ENCODE measurements around the gene ARRB2. TPM values are rescaled to one million over a fixed set of nuclear protein-coding genes. Genes with fewer than 3 reads are reported as not detected.

The ARRB2 gene
- total RNA-seq, 2 donors from 2014 or later = 30.7 to 43.5 TPM

- intact Hi-C loops (cut with DNase I) = loop anchor here in 1 of 2 donors (5.0 kb wide), 1 partner anchor 44 kb away; the partner anchor contains the start of genes GLTPD2 and VMO1
- ATAC-seq (no peak), DNase-seq (no peak)
Observed at GRCh38 chr17:4743216-4743615, 32.8 kb downstream of the ARRB2 start.

- intact Hi-C loops (cut with DNase I) = loop anchor here in 1 of 2 donors (5.0 kb wide), 1 partner anchor 43 kb away; the partner anchor contains the start of genes GLTPD2 and VMO1
- DNase-seq (no peak), ATAC-seq (no peak)
Observed at GRCh38 chr17:4743898-4744297, 33.5 kb downstream of the ARRB2 start.

DNA sequence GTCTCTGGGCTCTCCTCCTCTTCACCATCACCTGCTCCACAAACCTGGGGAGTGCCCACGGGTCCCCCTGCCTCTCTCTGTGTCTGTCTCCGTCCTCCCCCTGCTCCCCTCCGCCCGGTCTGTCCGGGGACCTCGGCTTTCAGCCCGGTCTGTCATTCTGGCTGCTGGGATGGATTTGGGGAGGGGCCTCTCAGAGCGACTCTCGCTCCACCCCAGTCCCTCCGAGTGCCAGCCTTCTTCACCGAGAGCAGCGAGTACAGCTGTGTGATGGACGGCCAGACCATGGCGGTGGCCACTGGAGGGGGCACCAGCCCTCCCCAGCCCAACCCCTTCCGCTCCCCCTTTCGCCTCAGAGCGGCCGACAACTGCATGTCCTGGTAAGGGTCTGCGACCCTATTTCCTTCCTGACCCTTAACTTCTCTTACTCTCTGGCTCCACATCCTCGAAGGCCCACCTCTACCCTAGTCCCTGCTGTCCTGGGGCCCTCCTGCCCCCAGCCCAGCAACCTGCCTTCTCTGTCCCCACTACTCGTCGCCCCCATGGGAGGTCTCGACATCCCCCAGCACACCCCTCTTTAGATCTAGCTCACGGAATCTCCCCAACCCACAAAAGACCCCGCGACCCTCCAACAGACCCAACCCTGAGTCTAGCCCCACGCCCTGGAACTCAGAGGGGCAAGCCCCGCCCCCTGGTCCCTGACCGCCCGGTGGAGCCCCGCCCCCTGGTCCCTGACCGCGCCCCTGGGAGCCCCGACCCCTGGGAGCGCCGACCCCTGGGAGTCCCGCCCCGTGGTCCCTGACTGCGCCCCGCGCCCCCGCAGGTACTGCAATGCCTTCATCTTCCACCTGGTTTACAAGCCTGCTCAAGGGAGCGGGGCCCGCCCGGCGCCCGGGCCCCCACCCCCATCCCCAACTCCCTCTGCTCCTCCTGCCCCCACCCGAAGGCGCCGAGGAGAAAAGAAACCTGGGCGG is 34.9 kb downstream of the ARRB2 start:
- ATAC-seq = peak; percentile 21 to 27
- DNase-seq = no peak
- intact Hi-C loops (cut with DNase I) = loop anchor here in 1 of 2 donors (5.0 kb wide), 1 partner anchor 42 kb away; the partner anchor contains the start of genes GLTPD2 and VMO1

- intact Hi-C loops (cut with DNase I) = no loop called here
- peak; percentile 69 to 82 for ATAC-seq
- DNase-seq = no peak
Observed at GRCh38 chr17:4747847-4748246, 37.4 kb downstream of the ARRB2 start.

GRCh38 chr17:4748686-4749085 is 38.3 kb downstream of the ARRB2 start:
- no peak for DNase-seq
- no peak for ATAC-seq
- intact Hi-C loops (cut with DNase I) = no loop called here

DNA sequence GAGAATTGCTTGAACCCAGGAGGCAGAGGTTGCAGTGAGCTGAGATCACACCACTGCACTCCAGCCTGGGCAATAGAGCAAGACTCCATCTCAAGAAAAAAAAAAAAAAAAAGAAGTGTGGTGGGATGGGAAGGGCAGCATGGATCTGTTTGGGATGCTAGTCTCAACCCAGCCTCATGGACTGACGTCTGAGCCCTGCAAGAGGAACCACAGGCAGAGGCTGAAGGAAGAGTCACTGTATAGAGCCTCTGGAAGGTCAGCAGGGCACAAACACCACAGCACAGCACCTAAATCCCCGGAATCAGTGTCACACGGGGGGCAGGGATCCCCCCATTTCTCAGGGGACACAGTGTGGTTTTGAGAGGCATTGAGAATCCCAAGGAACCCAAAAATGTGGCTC is 40.2 kb downstream of the ARRB2 start:
- intact Hi-C loops (cut with DNase I) = no loop called here
- ATAC-seq = no peak
- DNase-seq = no peak

DNA sequence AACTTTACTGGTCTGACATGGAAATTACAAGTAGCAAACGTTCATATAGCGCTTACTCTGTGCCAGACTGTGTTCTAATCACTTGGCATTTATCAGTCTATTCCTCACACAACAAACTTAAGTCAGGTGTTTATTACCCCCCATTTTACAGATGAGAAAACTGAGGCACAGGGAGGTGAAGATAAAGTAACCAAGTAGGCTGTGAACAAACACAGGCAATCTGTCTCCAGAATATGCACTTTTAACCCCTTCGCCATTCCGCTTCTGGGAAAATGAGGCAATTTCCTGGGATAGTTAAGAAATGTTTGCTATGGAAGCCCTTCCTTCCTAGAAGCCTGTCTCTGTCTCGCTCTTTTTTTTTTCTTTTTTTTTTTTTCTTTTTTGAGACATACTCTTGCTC is 41.5 kb downstream of the ARRB2 start:
- DNase-seq = no peak
- intact Hi-C loops (cut with DNase I) = no loop called here
- no peak for ATAC-seq

- intact Hi-C loops (cut with DNase I) = no loop called here
- no peak for ATAC-seq
Observed at GRCh38 chr17:4753392-4753791, 43.0 kb downstream of the ARRB2 start.

DNA sequence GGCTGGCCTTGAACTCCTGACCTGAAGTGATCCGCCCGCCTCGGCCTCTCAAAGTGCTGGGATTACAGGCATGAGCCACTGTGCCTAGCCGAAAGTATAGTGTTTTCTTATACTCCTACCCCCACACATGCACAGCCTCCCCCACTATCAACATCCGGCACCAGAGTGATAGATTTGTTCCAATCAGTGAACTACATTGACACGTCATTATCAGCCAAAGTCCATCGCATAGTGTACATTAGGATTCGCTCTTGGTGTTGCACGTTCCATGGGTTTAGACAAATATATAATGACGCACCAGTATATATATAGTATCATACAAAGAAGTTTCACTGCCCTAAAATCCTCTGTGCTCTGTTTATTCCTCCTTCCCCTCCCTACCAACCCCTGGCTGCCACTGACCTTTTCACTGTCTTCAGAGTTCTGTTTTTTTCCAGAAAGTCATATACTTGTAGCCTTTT is 49.4 kb downstream of the ARRB2 start:
- no peak for DNase-seq
- ATAC-seq = peak; percentile 15 to 47
- intact Hi-C loops (cut with DNase I) = no loop called here

More at GRCh38 chr17:4753392-4753791, 43.0 kb downstream of the ARRB2 start:
- DNase-seq = no peak

GRCh38 chr17:4764595-4764994 is 54.2 kb downstream of the ARRB2 start:
- DNase-seq = no peak
- intact Hi-C loops (cut with DNase I) = no loop called here
- peak; percentile 53 to 69 for ATAC-seq

DNA sequence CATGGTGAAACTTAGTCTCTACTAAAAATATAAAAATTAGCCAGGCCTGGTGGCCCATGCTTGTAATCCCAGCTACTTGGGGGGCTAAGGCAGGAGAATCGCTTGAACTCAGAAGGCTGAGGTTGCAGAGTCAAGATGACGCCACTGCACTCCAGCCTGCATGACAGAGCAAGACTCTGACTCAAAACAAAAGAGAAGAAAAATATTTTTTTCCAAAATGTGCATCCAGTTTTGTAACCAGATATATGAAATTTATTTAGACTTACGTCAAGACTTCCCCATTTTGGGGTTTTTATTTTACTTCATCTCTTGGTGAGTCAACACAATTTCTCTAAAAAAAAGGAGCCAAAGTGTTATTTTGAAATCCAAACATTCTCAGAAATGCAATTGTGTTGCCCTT is 55.8 kb downstream of the ARRB2 start:
- intact Hi-C loops (cut with DNase I) = no loop called here
- DNase-seq = no peak
- peak; percentile 30 to 47 for ATAC-seq

GRCh38 chr17:4766723-4767122 is 56.3 kb downstream of the ARRB2 start:
- ATAC-seq (peak; percentile 21 to 47), DNase-seq (no peak)
- intact Hi-C loops (cut with DNase I) = no loop called here

DNA sequence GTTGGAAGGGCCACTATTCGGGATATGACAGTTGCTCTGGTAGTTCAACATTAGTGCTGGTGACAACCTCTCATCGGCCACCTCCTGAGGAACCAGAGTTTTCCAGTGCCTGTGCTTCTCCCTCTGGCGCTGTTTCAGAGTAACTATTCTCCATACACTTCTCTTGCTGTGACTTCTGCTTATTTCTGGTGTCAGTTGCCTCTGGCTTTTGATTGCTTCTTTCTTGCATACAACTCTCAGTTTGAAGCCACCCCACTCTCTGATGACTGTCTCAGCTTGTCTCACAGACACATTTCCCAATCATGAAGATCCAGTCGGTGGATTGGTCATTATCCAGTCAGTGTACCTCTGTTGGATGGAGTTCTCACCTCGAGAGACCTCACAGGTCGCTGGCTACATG is 57.9 kb downstream of the ARRB2 start:
- intact Hi-C loops (cut with DNase I) = no loop called here
- ATAC-seq = no peak
- DNase-seq = no peak

GRCh38 chr17:4769628-4770027 is 59.2 kb downstream of the ARRB2 start:
- ATAC-seq = no peak
- DNase-seq = no peak
- intact Hi-C loops (cut with DNase I) = no loop called here

Other genes with a start within 250 kb of the ARRB2 start
- 10 to 100 TPM; 14.2 to 23.4 TPM for gene SPNS2, start 211.8 kb upstream of the ARRB2 start, total RNA-seq
- 10 to 100 TPM; 17.6 to 34.9 TPM for gene MYBBP1A, start 155.2 kb upstream of the ARRB2 start, total RNA-seq
- gene GGT6, start 150.1 kb upstream of the ARRB2 start, total RNA-seq = not detected
- 10 to 100 TPM; 13.2 to 13.3 TPM for gene SMTNL2, start 126.1 kb upstream of the ARRB2 start, total RNA-seq
- 10 to 100 TPM in 1 of 2 donors, 1 to 10 TPM in 1; 4.7 to 11.7 TPM for gene ALOX15, start 69.0 kb upstream of the ARRB2 start, total RNA-seq
- 10 to 100 TPM; 36.4 to 38.7 TPM for gene PELP1, start 6.5 kb upstream of the ARRB2 start, total RNA-seq
- 10 to 100 TPM; 16.9 to 17.6 TPM for gene MED11, start 20.8 kb downstream of the ARRB2 start, total RNA-seq
- gene ZMYND15, start 29.2 kb downstream of the ARRB2 start, total RNA-seq = under 1 TPM; 0.21 to 0.39 TPM
- 1 to 10 TPM; 6.5 to 8.2 TPM for gene CXCL16, start 29.3 kb downstream of the ARRB2 start, total RNA-seq
- not detected for gene TM4SF5, start 61.3 kb downstream of the ARRB2 start, total RNA-seq
- gene VMO1, start 75.7 kb downstream of the ARRB2 start, total RNA-seq = 1 to 10 TPM in 1 of 2 donors, under 1 TPM in 1; 0.81 to 1.1 TPM
- gene GLTPD2, start 78.3 kb downstream of the ARRB2 start, total RNA-seq = not detected
- 100 to 1,000 TPM; 145 to 147 TPM for gene PSMB6, start 85.5 kb downstream of the ARRB2 start, total RNA-seq
- gene PLD2, start 96.5 kb downstream of the ARRB2 start, total RNA-seq = 10 to 100 TPM; 14.7 to 14.9 TPM
- gene MINK1, start 122.7 kb downstream of the ARRB2 start, total RNA-seq = 10 to 100 TPM; 40.1 to 42.2 TPM
- gene C17orf107, start 188.9 kb downstream of the ARRB2 start, total RNA-seq = 1 to 10 TPM; 1.3 to 2.3 TPM
- gene CHRNE, start 192.5 kb downstream of the ARRB2 start, total RNA-seq = 100 to 1,000 TPM in 1 of 2 donors, 10 to 100 TPM in 1; 36.8 to 118 TPM
- under 1 TPM; 0.13 to 0.15 TPM for gene GP1BA, start 221.6 kb downstream of the ARRB2 start, total RNA-seq
- 100 to 1,000 TPM; 166 to 175 TPM for gene SLC25A11, start 229.4 kb downstream of the ARRB2 start, total RNA-seq
- 10 to 100 TPM; 76.2 to 95.6 TPM for gene RNF167, start 229.6 kb downstream of the ARRB2 start, total RNA-seq
- gene PFN1, start 237.9 kb downstream of the ARRB2 start, total RNA-seq = 100 to 1,000 TPM; 254 to 303 TPM
- 100 to 1,000 TPM; 149 to 228 TPM for gene ENO3, start 240.5 kb downstream of the ARRB2 start, total RNA-seq